Medulla oblongata (tissue), 1 donor: ENCODE results near the gene HACD2.
"Not testable (repeated sequence)": the region's sequence is repeated elsewhere in the genome, so short reads cannot be mapped to it uniquely, and the experiment has no call there.

Source experiments
- DNase-seq: peaks from one replicate; pipeline ENCODE4 v3.0.0-alpha.2; 2015; ENCODE audit errors: extremely low spot score

Gene HACD2

GRCh38 chr3:123611082-123611481, 26.2 kb upstream of the HACD2 start:
- no peak for DNase-seq

GRCh38 chr3:123610331-123610730, 25.5 kb upstream of the HACD2 start:
- DNase-seq: no peak

DNA sequence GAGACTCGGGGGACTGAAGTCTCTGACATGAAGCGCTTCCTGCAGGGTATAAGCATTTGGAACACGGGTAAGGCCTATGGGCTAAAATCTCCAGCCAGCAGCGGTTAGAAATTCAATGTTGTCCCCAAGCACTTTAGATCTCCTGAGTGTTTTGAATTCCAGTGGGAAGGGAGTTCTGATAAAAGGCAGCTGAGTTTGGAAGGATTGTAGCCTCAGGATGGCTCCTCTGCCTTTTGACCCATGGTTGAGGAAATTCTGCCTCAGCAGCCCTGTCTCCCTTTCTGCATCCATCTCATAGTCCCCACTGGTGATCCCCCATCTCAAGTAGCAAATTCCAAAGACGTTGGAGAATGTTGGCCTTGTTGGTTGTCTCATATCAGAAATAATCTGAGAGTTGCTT, 24.2 kb upstream of the HACD2 start:
- DNase-seq: no peak

DNA sequence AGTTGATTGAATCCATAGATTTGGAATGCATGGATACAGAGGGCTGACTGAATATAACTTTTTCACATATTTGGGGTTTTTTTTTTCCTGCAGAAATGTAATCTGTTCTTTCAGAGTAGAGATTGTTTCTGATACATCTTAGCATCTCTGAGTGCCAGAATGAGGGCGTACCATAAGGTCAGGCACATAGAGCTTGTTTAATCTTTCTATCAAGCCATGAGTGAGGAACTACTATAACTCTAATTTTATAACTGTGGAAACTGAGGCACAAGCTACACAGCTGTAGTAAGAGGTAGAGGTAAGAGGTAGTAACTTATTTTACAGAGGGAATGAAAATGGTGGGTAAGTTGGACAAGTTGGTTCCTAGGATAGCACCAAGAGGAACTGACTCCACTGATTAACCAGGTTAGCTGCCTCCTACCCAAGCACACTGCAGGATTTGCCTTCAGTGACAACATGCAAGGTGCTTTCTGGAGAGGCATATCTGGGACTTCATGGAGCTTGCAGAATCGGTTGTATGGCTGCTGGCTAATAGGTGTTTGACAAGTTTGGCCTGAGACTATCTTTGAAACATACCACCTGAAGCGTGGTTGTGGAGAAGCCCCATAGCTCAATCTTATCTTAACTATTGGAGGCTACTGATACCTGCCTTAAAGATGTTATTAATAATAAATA, 23.5 kb upstream of the HACD2 start:
- DNase-seq: no peak

- no peak for DNase-seq
Measured at GRCh38 chr3:123606527-123606926, 21.7 kb upstream of the HACD2 start.

GRCh38 chr3:123605789-123606234, 21.0 kb upstream of the HACD2 start:
- no peak for DNase-seq

DNA sequence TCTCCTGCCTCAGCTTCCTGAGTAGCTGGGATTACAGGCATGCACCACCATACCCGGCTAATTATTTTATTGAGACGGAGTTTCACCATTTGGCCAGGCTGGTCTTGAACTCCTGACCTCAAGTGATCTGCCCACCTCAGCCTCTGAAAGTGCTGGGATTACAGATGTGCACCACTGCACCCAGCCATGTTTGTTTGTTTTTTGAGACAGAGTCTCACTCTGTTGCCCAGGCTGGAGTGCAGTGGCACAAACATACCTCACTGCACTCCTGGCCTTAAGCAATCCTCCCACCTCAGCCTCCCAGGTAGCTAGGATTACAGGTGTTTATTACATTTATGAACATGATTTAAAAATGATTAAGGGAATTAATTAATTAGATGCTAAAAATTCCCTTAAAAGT, 18.3 kb upstream of the HACD2 start:
- DNase-seq: not testable (repeated sequence)

GRCh38 chr3:123602325-123602724, 17.5 kb upstream of the HACD2 start:
- DNase-seq: no peak

DNA sequence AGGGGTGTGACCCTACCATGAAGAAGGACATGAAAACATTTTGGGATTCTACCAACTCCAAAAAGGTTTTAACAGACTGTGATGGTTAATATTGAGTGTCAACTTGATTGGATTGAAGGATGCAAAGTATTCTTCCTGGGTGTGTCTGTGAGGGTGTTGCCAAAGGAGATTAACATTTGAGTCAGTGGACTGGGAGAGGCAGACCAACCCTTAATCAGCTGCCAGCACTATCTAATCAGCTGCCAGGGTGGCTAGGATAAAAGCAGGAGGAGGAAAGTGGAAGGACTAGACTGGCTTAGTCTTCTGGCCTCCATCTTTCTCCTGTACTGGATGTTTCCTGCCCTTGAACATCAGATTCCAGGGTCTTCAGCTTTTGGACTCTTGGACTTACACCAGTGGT, 16.0 kb upstream of the HACD2 start:
- DNase-seq: not testable (repeated sequence)

DNA sequence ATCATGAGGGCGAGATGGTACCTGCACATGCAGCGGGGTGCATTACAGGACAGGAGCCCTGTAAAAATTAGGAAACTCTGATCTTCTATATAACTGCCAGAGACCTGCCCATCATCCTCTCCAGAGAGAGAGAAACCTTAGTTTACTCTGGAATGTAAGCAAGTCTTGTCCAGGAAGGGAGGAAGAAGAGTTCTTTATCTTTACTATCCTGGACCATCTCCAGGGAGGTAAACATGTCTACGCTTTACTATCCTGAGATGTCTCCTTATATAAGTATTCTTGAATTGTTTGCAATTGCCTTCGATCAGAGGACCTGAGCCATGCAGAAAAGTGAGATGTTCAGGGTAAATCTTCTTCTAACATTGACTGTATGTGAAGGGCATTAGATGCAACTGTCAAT, 12.7 kb upstream of the HACD2 start:
- no peak for DNase-seq

GRCh38 chr3:123595396-123596180, 10.7 kb upstream of the HACD2 start:
- DNase-seq: no peak

DNA sequence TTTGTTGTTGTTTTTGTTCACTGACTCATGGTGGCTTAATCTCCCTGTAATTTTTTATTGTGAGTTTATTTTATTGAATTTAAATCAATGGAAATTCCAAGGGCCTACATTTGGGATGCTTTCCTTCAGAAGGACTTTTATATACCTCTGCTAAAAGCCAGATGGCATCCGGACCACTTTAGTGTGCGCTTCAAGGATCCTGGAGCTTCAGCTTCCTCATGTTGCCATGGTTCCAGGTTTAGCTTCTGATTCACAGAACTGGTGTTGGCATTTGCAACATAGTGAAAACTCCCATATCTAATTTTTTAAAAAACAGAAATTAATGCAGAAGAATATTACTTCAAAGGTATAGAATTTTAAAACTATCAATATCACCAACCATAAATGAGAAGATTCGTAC, 8.5 kb upstream of the HACD2 start:
- no peak for DNase-seq

GRCh38 chr3:123590685-123591450, 6.0 kb upstream of the HACD2 start:
- DNase-seq: no peak

- no peak for DNase-seq
Measured at GRCh38 chr3:123587401-123587800, 2.5 kb upstream of the HACD2 start.

DNA sequence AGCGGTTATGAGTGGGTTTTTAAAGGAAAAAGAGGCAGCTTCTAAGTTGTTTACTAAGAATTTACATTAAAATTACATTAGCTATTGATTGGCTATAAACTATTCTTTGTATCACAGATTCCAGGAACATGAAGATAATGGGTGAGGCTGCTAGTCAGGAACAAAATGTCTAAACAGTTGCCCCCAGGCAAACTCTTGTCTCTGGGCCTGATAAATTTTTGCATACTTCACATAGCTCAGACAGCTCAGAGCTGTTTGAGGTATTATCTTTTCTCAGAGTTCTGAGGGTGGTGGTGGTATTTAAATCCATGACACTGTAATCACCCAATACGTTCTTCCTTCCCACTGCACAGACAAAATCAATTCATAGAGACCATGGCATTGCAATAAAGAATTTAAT, 2.1 kb upstream of the HACD2 start:
- DNase-seq: no peak

DNA sequence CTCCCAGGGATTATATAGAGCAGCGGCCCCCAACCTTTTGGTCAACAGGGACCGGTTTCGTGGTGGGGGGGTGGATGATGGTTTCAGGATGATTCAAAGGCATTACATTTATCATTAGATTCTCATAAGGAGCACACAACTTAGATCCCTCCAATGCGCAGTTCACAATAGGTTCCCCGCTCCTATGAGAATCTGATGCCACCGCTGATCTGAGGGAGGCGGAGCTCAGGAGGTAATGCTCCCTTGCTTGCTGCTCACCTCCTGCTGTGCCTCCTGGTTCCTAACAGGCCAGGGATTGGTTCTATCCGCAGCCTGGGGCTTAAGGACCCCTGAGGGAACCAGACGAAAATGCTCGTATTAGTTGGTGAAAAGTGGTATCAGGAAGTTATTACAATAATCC, 1.3 kb upstream of the HACD2 start:
- DNase-seq: peak; percentile 57

DNA sequence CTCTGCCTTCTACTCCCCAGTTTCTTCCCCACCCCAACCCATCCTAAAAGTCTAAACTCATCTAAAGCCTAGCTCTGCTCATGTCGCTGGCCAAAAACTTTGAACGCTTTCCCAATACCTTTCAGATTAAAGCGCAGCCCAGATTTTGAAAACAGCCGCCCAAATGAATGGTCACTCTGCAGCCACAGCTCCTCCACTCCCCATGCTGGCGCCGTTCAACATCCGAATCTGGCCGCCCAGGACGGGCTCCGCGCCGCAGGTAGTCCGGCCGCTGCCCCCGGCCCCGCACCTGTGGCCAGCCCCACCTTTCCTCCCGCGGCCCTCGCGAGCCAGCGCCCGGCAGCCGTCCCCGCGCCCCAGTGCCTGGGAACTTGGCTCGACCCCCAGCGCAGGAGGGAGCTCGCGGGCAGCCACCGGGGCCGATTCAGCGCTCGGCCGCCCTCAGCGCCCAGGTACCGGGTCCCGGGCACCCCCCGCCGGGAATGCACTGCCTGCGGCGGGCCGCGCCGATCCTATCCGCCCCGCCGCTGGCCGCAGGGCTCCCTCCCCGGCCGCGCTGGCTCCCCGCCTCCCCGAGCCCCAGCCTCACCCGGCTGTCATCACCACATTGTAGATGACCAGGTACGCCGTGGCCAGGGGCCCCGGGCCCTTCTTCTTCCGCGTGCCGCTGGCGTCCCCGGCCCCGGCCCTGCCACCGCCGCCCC, 417 bp downstream of the HACD2 start:
- DNase-seq: peak; percentile 57

DNA sequence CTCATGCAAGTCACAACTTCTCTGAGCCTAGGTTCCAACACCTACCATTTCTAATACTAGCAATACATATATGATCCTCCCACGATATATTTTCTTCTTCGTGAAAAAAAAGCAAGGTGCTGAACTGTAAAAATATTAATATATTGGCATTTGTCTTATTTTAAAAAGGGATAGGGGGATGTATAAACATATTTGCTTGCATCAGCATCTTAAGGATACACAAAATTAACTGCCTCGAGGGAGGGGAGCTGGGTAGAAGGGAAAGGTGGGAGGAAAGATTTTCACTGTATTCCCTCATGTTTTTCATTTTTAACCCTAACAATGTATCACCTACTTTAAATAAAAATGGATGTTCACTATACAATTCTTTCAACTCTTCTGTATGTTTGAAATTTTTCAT, 1.3 kb downstream of the HACD2 start:
- no peak for DNase-seq

GRCh38 chr3:123582315-123582714, 2.5 kb downstream of the HACD2 start:
- DNase-seq: no peak

DNA sequence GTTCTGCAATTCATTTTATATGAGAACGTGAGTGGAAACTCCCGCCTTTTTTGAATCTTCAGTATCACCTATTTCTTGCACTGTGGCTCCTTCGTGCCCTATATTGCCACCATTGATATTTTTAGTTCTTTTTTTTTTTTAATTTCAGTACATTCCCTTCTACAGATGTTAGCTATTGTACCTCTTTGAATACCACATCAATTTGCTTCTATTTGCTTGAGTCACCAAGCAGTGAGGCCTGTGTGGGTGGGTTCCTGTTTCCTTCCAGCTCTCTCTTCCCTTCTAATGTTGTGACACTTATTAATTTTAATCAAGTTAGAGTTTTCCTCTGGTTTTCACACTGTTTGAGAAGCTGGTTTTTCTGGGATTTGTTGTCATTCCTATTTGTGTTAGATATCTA, 8.7 kb downstream of the HACD2 start:
- DNase-seq: no peak

DNA sequence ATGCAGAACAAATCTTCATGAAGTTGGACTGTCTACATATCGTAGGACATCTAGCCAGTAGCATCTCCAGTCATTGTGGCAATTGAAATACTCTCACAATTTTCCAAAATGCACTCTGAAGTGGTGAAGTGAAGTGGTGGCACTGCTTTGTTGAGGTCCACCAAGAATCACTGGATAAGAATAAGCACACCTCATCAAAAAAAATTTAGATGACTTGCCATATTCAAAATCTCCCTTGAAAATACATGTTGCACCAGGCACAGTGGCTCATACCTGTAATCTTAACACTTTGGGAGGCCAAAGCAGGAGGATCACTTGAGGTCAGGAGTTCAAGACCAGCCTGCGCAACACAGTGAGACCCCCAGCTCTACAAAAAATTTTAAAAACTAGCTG, 12.9 kb downstream of the HACD2 start:
- DNase-seq: no peak
